Hepatocyte (in vitro differentiated cells): ENCODE measurements around the gene THOC2. TPM values are rescaled to one million over a fixed set of nuclear protein-coding genes. Genes with fewer than 3 reads are reported as not detected.
A peak's percentile ranks its signal among the peaks of the same experiment; 100 is the strongest.
"Not testable (repeated sequence)": the region's sequence is repeated elsewhere in the genome, so short reads cannot be mapped to it uniquely, and the experiment has no call there.

Experiments used
- DNase-seq: peaks from one replicate; pipeline ENCODE4 v3.0.0-alpha.2; 2016; ENCODE audit warnings: low spot score
- H2AFZ ChIP-seq: fragments of 200-600 bp; sonication (generic); 2 replicates; pipeline ENCODE4 v1.6.0; 2016; ENCODE audit warnings: antibody characterized with exemption, mild to moderate bottlenecking
- H3K27ac ChIP-seq: fragments of 200-600 bp; sonication (generic); 2 replicates; pipeline ENCODE4 v1.5.1; 2016; ENCODE audit warnings: mild to moderate bottlenecking
- H3K27me3 ChIP-seq: fragments of 200-600 bp; sonication (generic); 2 replicates; pipeline ENCODE4 v1.6.1; 2016
- H3K36me3 ChIP-seq: fragments of 200-600 bp; sonication (generic); replicated peaks from 2 replicates; pipeline ENCODE4 v1.5.1; 2016; ENCODE audit warnings: low read depth; ENCODE audit not compliant: insufficient read depth
- H3K4me1 ChIP-seq: fragments of 200-600 bp; sonication (generic); 2 replicates; pipeline ENCODE4 v1.5.1; 2016; ENCODE audit warnings: mild to moderate bottlenecking, moderate library complexity; ENCODE audit not compliant: insufficient read depth
- H3K4me2 ChIP-seq: fragments of 200-600 bp; sonication (generic); 2 replicates; pipeline ENCODE4 v1.6.0; 2016
- H3K4me3 ChIP-seq: fragments of 200-600 bp; sonication (generic); 2 replicates; pipeline ENCODE4 v1.5.1; 2016; ENCODE audit warnings: mild to moderate bottlenecking
- H3K79me2 ChIP-seq: fragments of 200-600 bp; sonication (generic); 2 replicates; pipeline ENCODE4 v1.6.0; 2017; ENCODE audit warnings: mild to moderate bottlenecking
- H3K9me2 ChIP-seq: fragments of 200-600 bp; sonication (generic); replicated peaks from 2 replicates; pipeline ENCODE4 v1.6.0; 2017; ENCODE audit warnings: mild to moderate bottlenecking; ENCODE audit not compliant: insufficient read depth
- H3K9me3 ChIP-seq: fragments of 200-600 bp; sonication (generic); 2 replicates; pipeline ENCODE4 v1.5.1; 2016; ENCODE audit warnings: low read depth, mild to moderate bottlenecking
- H4K20me1 ChIP-seq: fragments of 200-600 bp; sonication (generic); 2 replicates; pipeline ENCODE4 v1.6.0; 2016; ENCODE audit warnings: mild to moderate bottlenecking; ENCODE audit not compliant: insufficient read depth, poor library complexity, severe bottlenecking
- CTCF ChIP-seq: fragments of 200-600 bp; sonication (generic); IDR thresholded peaks from 2 replicates; pipeline ENCODE4 v1.5.1; 2016; ENCODE audit warnings: antibody characterized with exemption, mild to moderate bottlenecking; ENCODE audit not compliant: poor library complexity
- EZH2 ChIP-seq: fragments of 200-600 bp; sonication (generic); IDR thresholded peaks from 2 replicates; pipeline ENCODE4 v1.6.1; 2016; ENCODE audit warnings: antibody characterized with exemption, mild to moderate bottlenecking, borderline replicate concordance
- EZH2phosphoT487 ChIP-seq: fragments of 200-600 bp; sonication (generic); IDR thresholded peaks from one replicate; pipeline ENCODE4 v1.6.1; 2018; ENCODE audit warnings: antibody characterized with exemption, mild to moderate bottlenecking, low read depth, moderate library complexity; ENCODE audit not compliant: unreplicated experiment, severe bottlenecking
- WGBS: methylation state at CpG from one replicate; pipeline ENCODE4 v1.1.6; 2016; ENCODE audit warnings: low lambda C conversion rate; ENCODE audit errors: missing lambda C conversion rate; 5-methylcytosine and 5-hydroxymethylcytosine counted together
- polyA plus RNA-seq: library from polyadenylated mRNA; unstranded; fragments of >200 nt; fragmentation: Nextera tagmentation; extraction: Ambion mirVana; gene quantifications from 2 replicates; pipeline ENCODE4 v1.2.1, GENCODE V29; 2016
- total RNA-seq: library from RNA; depleted of rRNA; stranded (reverse); fragments of >200 nt; gene quantifications from 2 replicates; pipeline ENCODE4 v1.2.3, GENCODE V29; 2014

Gene THOC2
- total and polyA plus RNA-seq, 2 experiments from 2014 or later: 66.0 to 95.6 TPM

DNA sequence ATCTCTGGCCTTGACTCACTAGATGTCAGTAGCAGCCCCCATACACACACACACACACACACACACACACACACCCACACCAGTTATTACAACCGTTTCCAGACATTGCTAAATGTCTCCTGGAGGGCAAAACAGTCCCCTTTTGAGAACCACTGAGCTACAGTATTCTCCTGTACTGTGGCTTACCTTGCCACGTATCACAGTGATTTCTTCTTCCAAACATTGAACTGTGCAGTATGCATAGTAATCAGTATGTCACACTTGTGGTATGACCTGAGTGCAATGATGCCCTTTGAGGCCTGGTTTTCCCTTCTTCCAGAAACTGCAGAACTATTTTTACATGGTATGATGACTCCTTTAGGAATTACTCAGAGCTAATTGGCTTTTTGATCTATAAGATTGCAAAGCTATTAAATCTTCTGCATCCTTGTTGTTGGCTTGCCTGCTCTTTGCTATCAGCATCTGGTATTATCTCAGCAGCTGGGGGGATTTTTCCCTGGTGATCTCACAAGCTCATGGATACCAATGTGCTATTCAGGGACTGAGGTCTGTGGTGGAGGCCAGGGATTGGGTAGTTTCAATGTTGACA is 3.6 kb upstream of the THOC2 start:
- no peak overlapping the region for H3K4me2 ChIP-seq

DNA sequence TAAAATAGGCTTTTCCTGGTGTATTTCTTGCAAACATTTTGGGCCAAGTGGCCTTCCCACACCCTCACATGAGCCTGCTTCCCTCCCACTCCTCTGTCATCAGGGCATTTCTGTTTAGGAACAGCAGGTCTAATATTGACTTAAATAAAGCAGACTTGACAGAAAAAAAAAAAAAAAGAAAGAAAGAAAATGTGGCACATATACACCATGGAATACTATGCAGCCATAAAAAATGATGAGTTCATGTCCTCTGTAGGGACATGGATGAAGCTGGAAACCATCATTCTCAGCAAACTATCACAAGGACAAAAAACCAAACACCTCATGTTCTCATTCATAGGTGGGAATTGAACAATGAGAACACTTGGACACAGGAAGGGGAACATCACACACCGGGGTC is 2.3 kb upstream of the THOC2 start:
- not testable (repeated sequence) for H4K20me1 ChIP-seq
- WGBS: no CpG with 5 or more reads among the region's 1 CpG

More for the DNA sequence above, 3.6 kb upstream of the THOC2 start:
- peak overlapping the region; percentile 84 for H3K27ac ChIP-seq
- peaks cover 4% of the 10 kb centered on the region for H3K4me1 ChIP-seq
- no peaks in the 10 kb centered on the region for H3K27me3 ChIP-seq
- peak; percentile 44 for DNase-seq
- WGBS: 31% methylated on average over 2 of the region's 2 CpGs
- TF ChIP-seq EZH2phosphoT487 (no peak), EZH2 (no peak), CTCF (no peak)
- no peaks in the 10 kb centered on the region for H3K9me3 ChIP-seq
- no peak overlapping the region for H2AFZ ChIP-seq
- no peak overlapping the region for H3K4me3 ChIP-seq
- H3K36me3 ChIP-seq: no peaks in the 10 kb centered on the region
- no peaks in the 10 kb centered on the region for H3K9me2 ChIP-seq
- H3K79me2 ChIP-seq: peaks cover 6% of the 10 kb centered on the region
- H4K20me1 ChIP-seq: peaks cover under 1% of the 10 kb centered on the region

GRCh38 chrX:123734079-123734478 is 1.2 kb upstream of the THOC2 start:
- not testable (repeated sequence) for DNase-seq, H3K9me3 ChIP-seq, H3K4me2 ChIP-seq, H3K9me2 ChIP-seq, H3K27ac ChIP-seq, H3K4me3 ChIP-seq, H2AFZ ChIP-seq, H3K27me3 ChIP-seq, H3K4me1 ChIP-seq, H3K36me3 ChIP-seq
- peaks cover 29% of the 10 kb centered on the region for H3K79me2 ChIP-seq
- 100% methylated on average over 9 of the region's 43 CpGs for WGBS
- peaks cover 12% of the 10 kb centered on the region for H4K20me1 ChIP-seq

More for the DNA sequence above, 2.3 kb upstream of the THOC2 start:
- not testable (repeated sequence) for H3K4me2 ChIP-seq, H2AFZ ChIP-seq, H3K27ac ChIP-seq, H3K36me3 ChIP-seq, H3K9me2 ChIP-seq, DNase-seq, H3K27me3 ChIP-seq, H3K4me1 ChIP-seq, H3K4me3 ChIP-seq, H3K9me3 ChIP-seq
- peaks cover 18% of the 10 kb centered on the region for H3K79me2 ChIP-seq

DNA sequence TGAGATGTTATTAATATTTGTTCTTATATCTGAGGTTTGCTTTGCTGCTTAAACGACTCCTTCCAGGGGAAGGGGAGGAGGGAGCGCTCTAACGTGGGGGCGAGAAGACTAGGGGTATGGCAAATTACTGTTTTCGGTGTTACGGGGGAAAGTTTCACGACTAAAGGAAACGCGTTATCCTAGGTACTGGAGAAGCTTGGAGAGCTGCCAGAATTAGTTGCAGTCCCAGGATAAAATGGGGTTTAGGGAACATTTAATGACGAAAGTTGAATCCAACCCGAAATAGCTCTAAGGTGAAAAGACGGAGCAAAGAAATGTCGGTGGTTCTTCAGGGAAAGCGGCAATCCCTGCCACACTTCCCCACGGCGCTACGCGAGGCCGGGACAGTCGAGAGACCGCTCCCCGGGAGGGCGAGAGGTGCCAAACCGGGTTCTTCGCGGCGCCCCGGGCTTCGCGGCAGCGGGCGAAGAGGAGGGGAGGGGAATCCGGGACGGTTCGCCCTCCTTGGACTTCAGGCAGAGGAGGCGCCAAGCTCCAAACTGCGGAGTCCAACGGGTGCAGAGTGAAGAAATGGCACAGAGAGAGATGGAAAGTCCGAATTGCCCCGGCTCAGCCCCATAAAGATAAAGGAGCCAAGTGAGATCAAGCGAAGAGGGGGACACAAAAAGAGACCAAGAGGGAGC is 724 bp downstream of the THOC2 start:
- H3K9me2 ChIP-seq: no peaks in the 10 kb centered on the region
- H3K4me2 ChIP-seq: peak overlapping the region; percentile 89
- H3K4me1 ChIP-seq: peaks cover 7% of the 10 kb centered on the region
- peak overlapping the region; percentile 94 for H3K27ac ChIP-seq
- no peaks in the 10 kb centered on the region for H3K9me3 ChIP-seq
- peaks cover 49% of the 10 kb centered on the region for H3K79me2 ChIP-seq
- 35% methylated on average over 41 of the region's 41 CpGs for WGBS
- H4K20me1 ChIP-seq: peaks cover 25% of the 10 kb centered on the region
- TF ChIP-seq EZH2phosphoT487 (no peak), EZH2 (no peak), CTCF (no peak)
- peak overlapping the region; percentile 24 for H2AFZ ChIP-seq
- peak overlapping the region; percentile 48 for H3K4me3 ChIP-seq
- no peaks in the 10 kb centered on the region for H3K27me3 ChIP-seq
- peak; percentile 41 for DNase-seq
- H3K36me3 ChIP-seq: no peaks in the 10 kb centered on the region
